GM18498 (cell line): ENCODE data around the gene OAS2.

Experiments
- ATAC-seq: cut with Tn5 transposase; IDR thresholded peaks from one replicate; pipeline ENCODE4 v1.9.1; 2021; ENCODE audit warnings: mild to moderate bottlenecking, moderate library complexity; ENCODE audit not compliant: unreplicated experiment

OAS2 gene

GRCh38 chr12:113056631-113057488 lies 78.5 kb downstream of the OAS2 start, which contains the start of gene DTX1:
Gene DTX1 (plus strand): TSS chr12:113056730. CDS start chr12:113058193, 1,463 bp downstream.
- no peak for ATAC-seq

GRCh38 chr12:113057565-113058485 lies 79.5 kb downstream of the OAS2 start:
- no peak for ATAC-seq

- no peak for ATAC-seq
Measured at GRCh38 chr12:113058553-113058952, 80.2 kb downstream of the OAS2 start.

DNA sequence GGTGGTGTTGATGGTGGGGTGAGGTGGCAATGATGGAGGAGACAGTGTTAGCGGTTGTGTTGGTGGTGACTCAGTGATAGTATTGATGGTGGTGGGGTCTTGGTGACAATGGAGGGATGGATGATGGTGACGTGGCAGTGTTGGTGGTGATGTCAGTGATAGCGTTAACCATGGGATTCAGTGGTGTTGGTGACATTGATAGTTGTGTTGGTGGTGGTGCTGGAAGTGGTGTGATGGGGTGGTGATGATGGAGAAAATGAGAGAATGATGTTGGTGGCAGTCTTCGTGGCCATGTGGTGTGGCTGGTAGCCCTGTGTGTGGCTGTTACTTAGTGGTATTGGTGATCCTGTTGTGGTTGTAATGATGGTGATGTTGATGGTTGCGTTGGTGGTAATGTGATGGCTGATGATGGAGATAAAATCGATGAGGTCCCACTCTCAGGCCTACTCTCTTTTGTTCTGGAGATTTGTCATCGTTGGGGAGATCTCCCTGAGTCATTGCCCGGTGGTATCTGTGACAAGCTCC lies 80.8 kb downstream of the OAS2 start:
- no peak for ATAC-seq

GRCh38 chr12:113060336-113060960 lies 82.1 kb downstream of the OAS2 start:
- no peak for ATAC-seq

- no peak for ATAC-seq
Measured at GRCh38 chr12:113061061-113061694, 82.9 kb downstream of the OAS2 start.
